MM.1S (cell line): Measurements from ENCODE around the gene DDB1.
A peak's percentile ranks its signal among the peaks of the same experiment; 100 is the strongest.
"Not testable (repeated sequence)": the region's sequence is repeated elsewhere in the genome, so short reads cannot be mapped to it uniquely, and the experiment has no call there.

Source experiments
- DNase-seq: peaks from one replicate; pipeline ENCODE4 v3.0.0-alpha.2; 2015
- H2AFZ ChIP-seq: fragments of 300-600 bp; sonication (generic); 2 replicates; pipeline ENCODE4 v1.6.0; 2016; ENCODE audit warnings: antibody characterized with exemption, low read length
- H3F3A ChIP-seq: fragments of 300-600 bp; sonication (generic); 2 replicates; pipeline ENCODE4 v1.6.1; 2016; ENCODE audit warnings: mild to moderate bottlenecking, antibody characterized with exemption, low read length, moderate library complexity, mixed read lengths; ENCODE audit not compliant: insufficient read depth
- H3K27ac ChIP-seq: fragments of 300-600 bp; sonication (generic); 2 replicates; pipeline ENCODE4 v1.5.1; 2016; ENCODE audit warnings: mild to moderate bottlenecking, low read length
- H3K27me3 ChIP-seq: fragments of 300-600 bp; sonication (generic); replicated peaks from 2 replicates; pipeline ENCODE4 v1.6.0; 2016; ENCODE audit warnings: low read length; ENCODE audit not compliant: insufficient read depth
- H3K36me3 ChIP-seq: fragments of 300-600 bp; sonication (generic); replicated peaks from 2 replicates; pipeline ENCODE4 v1.6.1; 2016; ENCODE audit warnings: mild to moderate bottlenecking, low read length, mixed read lengths; ENCODE audit not compliant: insufficient read depth
- H3K4me1 ChIP-seq: fragments of 300-600 bp; sonication (generic); 2 replicates; pipeline ENCODE4 v1.6.1; 2016; ENCODE audit warnings: low read length, mixed read lengths
- H3K4me2 ChIP-seq: fragments of 300-600 bp; sonication (generic); 2 replicates; pipeline ENCODE4 v1.6.0; 2016; ENCODE audit warnings: low read depth, low read length
- H3K4me3 ChIP-seq: fragments of 300-600 bp; sonication (generic); 2 replicates; pipeline ENCODE4 v1.5.1; 2016; ENCODE audit warnings: low read length, mixed read lengths
- H3K79me2 ChIP-seq: fragments of 300-600 bp; sonication (generic); 2 replicates; pipeline ENCODE4 v1.6.1; 2016; ENCODE audit warnings: mixed run types, low read length, mixed read lengths
- H3K9ac ChIP-seq: fragments of 300-600 bp; sonication (generic); 2 replicates; pipeline ENCODE4 v1.6.1; 2016; ENCODE audit warnings: low read length, mixed read lengths
- H3K9me2 ChIP-seq: fragments of 300-600 bp; sonication (generic); replicated peaks from 2 replicates; pipeline ENCODE4 v1.6.1; 2016; ENCODE audit warnings: mild to moderate bottlenecking, low read length, mixed read lengths; ENCODE audit not compliant: insufficient read depth
- H3K9me3 ChIP-seq: fragments of 300-600 bp; sonication (generic); replicated peaks from 2 replicates; pipeline ENCODE4 v1.6.1; 2016; ENCODE audit warnings: mild to moderate bottlenecking, low read length, mixed read lengths; ENCODE audit not compliant: insufficient read depth
- H4K20me1 ChIP-seq: fragments of 300-600 bp; sonication (generic); 2 replicates; pipeline ENCODE4 v1.6.1; 2016; ENCODE audit warnings: mild to moderate bottlenecking, low read length, moderate library complexity, mixed read lengths; ENCODE audit not compliant: insufficient read depth
- EZH2phosphoT487 ChIP-seq: fragments of 300-600 bp; sonication (generic); IDR thresholded peaks from 2 replicates; pipeline ENCODE4 v1.6.1; 2018; ENCODE audit warnings: antibody characterized with exemption, low read length
- TF ChIP-seq, protein P1 (sequence below): fragments of 300-600 bp; sonication (generic); IDR thresholded peaks from 2 replicates; pipeline ENCODE4 v1.5.1; 2016; ENCODE audit warnings: antibody characterized with exemption, low read length, mixed read lengths

The DDB1 gene

DNA sequence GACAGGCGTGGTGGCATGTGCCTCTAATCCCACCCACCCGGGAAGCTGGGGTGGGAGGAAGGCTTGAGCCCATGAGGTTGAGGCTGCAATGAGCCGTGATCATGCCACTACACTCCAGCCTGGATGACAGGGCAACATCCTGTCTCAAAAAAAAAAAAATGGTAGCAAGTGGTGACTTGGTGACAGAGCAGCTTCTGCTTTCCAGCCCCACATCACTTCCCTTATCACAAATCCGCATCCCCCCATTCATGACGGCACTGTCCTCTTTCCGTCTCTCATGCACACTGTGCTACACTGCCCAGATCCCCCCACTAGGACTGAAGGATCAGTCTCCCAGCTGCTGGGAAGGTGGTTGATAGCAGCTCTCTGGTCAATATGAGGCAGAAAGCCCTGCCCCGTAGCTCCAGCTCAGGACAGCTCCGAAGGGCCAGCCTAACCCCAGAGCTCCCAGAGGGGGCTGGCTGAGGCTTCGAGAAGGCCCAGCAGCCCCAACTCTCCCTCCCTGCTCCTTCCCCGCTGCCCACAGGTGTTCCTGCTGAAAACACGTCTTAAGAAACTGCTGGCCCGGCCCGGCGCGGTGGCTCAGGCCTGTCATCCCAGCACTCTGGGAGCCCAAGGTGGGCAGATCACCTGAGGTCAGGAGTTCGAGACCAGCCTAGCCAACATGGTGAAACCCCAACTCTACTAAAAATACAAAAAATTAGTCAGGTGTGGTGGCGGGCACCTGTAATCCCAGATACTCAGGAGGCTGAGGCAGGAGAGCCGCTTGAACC lies 76.0 kb downstream of the DDB1 start:
- H3K27ac ChIP-seq, result no peak overlapping the region
- no peak overlapping the region for H3K4me2 ChIP-seq
- H3K4me1 ChIP-seq, result no peaks in the 10 kb centered on the region
- no peak for DNase-seq
- no peaks in the 10 kb centered on the region for H3F3A ChIP-seq
- H3K9ac ChIP-seq, result no peak overlapping the region
- no peaks in the 10 kb centered on the region for H3K79me2 ChIP-seq
- H3K4me3 ChIP-seq, result no peak overlapping the region
- H2AFZ ChIP-seq, result no peak overlapping the region
- no peak for TF ChIP-seq EZH2phosphoT487
- no peaks in the 10 kb centered on the region for H3K27me3 ChIP-seq
- no peaks in the 10 kb centered on the region for H4K20me1 ChIP-seq
- no peaks in the 10 kb centered on the region for H3K36me3 ChIP-seq
- H3K9me2 ChIP-seq, result no peaks in the 10 kb centered on the region
- H3K9me3 ChIP-seq, result no peaks in the 10 kb centered on the region

DNA sequence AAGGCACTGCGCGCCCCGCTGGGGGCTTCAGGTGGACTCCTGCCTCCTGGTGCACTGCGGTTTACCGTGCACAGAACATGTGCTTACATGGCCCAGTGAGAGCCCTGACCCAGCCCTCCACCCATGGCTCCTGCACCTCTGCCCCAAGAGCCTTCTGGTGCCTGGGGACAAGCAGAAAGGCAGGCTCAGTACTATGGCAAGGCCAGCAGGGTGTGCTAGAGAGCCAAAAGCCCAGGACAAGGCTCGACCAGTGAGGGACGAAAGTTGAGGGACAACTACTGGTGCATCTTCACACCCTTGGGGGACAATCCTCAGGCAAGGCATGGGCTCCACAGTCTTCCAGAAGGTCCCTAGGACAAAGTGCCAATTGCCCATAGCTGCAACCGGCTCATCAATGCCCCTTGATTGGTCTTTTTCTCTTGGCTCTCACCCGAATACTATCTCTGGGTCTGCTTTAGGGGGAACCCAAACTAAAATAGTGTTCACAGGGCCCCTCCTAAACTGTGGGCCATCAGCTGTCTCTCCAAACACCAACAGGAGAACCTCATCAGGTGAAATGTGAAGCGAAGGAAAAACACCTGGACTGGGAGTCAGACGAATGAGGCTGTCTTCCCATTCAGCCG lies 78.4 kb downstream of the DDB1 start:
- DNase-seq, result peak; percentile 57
- H3K79me2 ChIP-seq, result no peaks in the 10 kb centered on the region
- H3K4me1 ChIP-seq, result no peaks in the 10 kb centered on the region
- H2AFZ ChIP-seq, result peak overlapping the region; percentile 17; the same call in 1 of the 2 replicates
- no peak overlapping the region for H3K27ac ChIP-seq
- H3K4me2 ChIP-seq, result no peak overlapping the region
- no peaks in the 10 kb centered on the region for H3K36me3 ChIP-seq
- H3K9me2 ChIP-seq, result no peaks in the 10 kb centered on the region
- H4K20me1 ChIP-seq, result no peaks in the 10 kb centered on the region
- TF ChIP-seq EZH2phosphoT487, result no peak
- TF ChIP-seq, protein P1, sequence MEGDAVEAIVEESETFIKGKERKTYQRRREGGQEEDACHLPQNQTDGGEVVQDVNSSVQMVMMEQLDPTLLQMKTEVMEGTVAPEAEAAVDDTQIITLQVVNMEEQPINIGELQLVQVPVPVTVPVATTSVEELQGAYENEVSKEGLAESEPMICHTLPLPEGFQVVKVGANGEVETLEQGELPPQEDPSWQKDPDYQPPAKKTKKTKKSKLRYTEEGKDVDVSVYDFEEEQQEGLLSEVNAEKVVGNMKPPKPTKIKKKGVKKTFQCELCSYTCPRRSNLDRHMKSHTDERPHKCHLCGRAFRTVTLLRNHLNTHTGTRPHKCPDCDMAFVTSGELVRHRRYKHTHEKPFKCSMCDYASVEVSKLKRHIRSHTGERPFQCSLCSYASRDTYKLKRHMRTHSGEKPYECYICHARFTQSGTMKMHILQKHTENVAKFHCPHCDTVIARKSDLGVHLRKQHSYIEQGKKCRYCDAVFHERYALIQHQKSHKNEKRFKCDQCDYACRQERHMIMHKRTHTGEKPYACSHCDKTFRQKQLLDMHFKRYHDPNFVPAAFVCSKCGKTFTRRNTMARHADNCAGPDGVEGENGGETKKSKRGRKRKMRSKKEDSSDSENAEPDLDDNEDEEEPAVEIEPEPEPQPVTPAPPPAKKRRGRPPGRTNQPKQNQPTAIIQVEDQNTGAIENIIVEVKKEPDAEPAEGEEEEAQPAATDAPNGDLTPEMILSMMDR, result peak; percentile 87
- H3K27me3 ChIP-seq, result no peaks in the 10 kb centered on the region
- no peaks in the 10 kb centered on the region for H3F3A ChIP-seq
- no peaks in the 10 kb centered on the region for H3K9me3 ChIP-seq
- no peak overlapping the region for H3K9ac ChIP-seq
- no peak overlapping the region for H3K4me3 ChIP-seq

DNA sequence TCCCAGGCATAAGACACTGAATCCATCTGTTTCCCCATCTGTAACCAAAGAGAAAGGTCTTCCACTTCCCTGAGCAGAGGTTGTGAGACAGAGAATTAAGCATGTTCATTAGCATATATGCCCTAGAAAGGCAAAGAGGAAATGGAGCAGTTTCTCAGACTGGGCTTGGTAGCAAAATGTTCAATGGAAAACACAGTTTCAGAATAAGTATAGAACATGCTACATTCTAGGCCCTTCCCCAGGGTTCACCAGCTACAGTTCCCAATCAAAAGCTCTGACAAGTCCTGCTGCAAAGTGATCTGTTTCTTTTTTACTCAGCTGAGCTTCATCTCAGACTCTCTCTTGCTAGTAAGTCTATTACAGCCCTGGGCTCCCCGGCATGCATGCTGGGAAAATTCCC lies 80.6 kb downstream of the DDB1 start:
- not testable (repeated sequence) for H3K4me3 ChIP-seq, H3K27ac ChIP-seq, H3K36me3 ChIP-seq

DNA sequence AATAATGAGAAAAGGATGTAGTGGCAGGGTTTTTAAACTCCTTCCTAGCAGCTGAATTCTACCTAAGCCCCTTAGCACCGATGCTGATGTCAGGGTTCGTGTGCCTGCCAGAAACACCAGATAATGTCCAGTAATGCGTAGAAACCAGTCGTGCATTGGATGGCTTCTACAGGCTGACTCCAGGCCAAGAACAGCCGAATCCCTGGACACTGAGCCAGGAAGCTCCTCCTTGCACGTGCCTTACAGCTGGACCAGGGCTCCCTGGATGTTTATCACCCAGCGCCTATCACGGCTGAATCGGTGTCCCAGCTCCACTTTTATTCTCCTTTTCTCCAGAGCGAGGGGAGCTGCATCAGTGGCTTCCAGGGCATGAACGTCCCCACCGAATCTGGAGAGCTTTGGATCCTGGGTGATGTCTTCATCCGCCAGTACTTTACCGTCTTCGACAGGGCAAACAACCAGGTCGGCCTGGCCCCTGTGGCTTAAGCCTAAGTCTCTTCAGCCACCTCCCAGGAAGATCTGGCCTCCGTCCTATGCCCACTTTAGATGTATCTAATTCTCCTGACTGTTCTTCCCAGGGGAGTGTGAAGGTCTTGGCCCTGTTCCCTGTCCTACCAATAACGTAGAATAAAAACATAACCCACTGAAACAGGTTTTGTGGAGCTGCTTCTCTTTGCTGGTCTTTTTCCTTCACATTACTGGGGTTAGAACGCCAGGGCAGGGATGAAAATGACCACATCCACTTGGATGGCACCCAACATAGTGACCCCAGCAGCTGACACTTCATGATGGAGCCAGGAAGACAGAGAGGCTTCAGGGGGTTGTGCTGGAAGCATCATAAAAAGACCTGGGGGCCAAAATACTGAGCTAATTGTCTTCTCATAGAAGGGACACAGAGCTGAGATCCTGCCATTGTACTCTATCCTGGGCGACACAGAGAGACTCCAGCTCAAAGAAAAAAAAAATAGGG lies 81.8 kb downstream of the DDB1 start:
- not testable (repeated sequence) for H3K4me1 ChIP-seq, H4K20me1 ChIP-seq, H3K27me3 ChIP-seq, H3K79me2 ChIP-seq, DNase-seq, H3K4me2 ChIP-seq, H3K27ac ChIP-seq, H3K9me3 ChIP-seq, H3K9me2 ChIP-seq, H3F3A ChIP-seq, H3K4me3 ChIP-seq, H2AFZ ChIP-seq, H3K36me3 ChIP-seq, H3K9ac ChIP-seq

More for the DNA sequence above, 80.6 kb downstream of the DDB1 start:
- not testable (repeated sequence) for H3K79me2 ChIP-seq, H3K4me2 ChIP-seq, H3K4me1 ChIP-seq, H3F3A ChIP-seq, H4K20me1 ChIP-seq, H3K9ac ChIP-seq, H3K9me3 ChIP-seq, DNase-seq, H2AFZ ChIP-seq, H3K9me2 ChIP-seq, H3K27me3 ChIP-seq
